Measurements from ENCODE around the gene SMAD6. TPM values are rescaled to one million over a fixed set of nuclear protein-coding genes. Genes with fewer than 3 reads are reported as not detected.

Gene SMAD6
- total and polyA plus RNA-seq, 2 of the 4 experiments (the other 2 are of a cell fraction): 4.8 to 8.5 TPM

GRCh38 chr15:66760097-66760967, 58.3 kb downstream of the SMAD6 start:
- BruUV-seq (replicated peaks): no TSS peak
- ChIA-PET CTCF (interaction anchor here (1.1 kb wide), 1 partner anchor 91 kb away, joined by 3 read pairs; no protein-coding TSS in a partner anchor), POLR2A (ENCODE audit: unreplicated experiment) (no interaction called here)
- Histone ChIP-seq H3K4me1 (ENCODE audit: control insufficient read depth, insufficient read depth, low read length) (peaks cover 44% of the 10 kb centered on the region), H2AK9ac (replicated peaks; ENCODE audit: low read depth, low read length, poor library complexity) (peak overlapping the region; percentile 76), H3K9me3 (ENCODE audit: control insufficient read depth, insufficient read depth, low read length) (peaks cover 2% of the 10 kb centered on the region; the same call in 1 of the 2 replicates), H3K18ac (ENCODE audit: low read depth, low read length) (no peak overlapping the region), H3K27me3 (ENCODE audit: control insufficient read depth, insufficient read depth, low read length) (no peaks in the 10 kb centered on the region), H3K23ac (ENCODE audit: low read depth, low read length) (peak overlapping the region; percentile 48; the same call in 1 of the 2 replicates), H3K9me1 (ENCODE audit: insufficient read depth, low read length) (peaks cover 54% of the 10 kb centered on the region), H3K4me3 (ENCODE audit: insufficient read depth, low read depth, low read length) (no peak overlapping the region), H3K56ac (ENCODE audit: extremely low read depth, insufficient read depth, low read length) (0 out of 2 replicates have a peak overlapping the region, but pooled peaks have one; percentile 26), H4K91ac (ENCODE audit: insufficient read depth, low read depth, low read length) (peak overlapping the region; percentile 82), H3K14ac (replicated peaks; ENCODE audit: low read depth, low read length) (peak overlapping the region; percentile 53; the same call in 1 of the 2 replicates), H2BK15ac (ENCODE audit: low read depth, low read length) (peak overlapping the region; percentile 7; the same call in 1 of the 3 replicates), H3K9ac (ENCODE audit: low read depth, low read length) (no peak overlapping the region), H4K20me1 (ENCODE audit: insufficient read depth, low read length) (peaks cover 4% of the 10 kb centered on the region; the same call in 1 of the 2 replicates), H3K79me1 (ENCODE audit: low read depth in 1 of 2, low read length in 2 of 2) (peaks cover 26 to 77% of the 10 kb centered on the region in 2 experiments), H2BK5ac (ENCODE audit: low read depth, low read length, poor library complexity, severe bottlenecking) (no peak overlapping the region), H3K4me2 (ENCODE audit: low read depth, low read length) (no peak overlapping the region), H2BK20ac (ENCODE audit: low read depth, low read length) (peak overlapping the region; percentile 61), H4K8ac (ENCODE audit: low read depth in 2 of 2, low read length in 2 of 2) (peak overlapping the region in 1 of 2 experiments; percentile 76; a peak in 2 of 4 replicates), H3K4ac (ENCODE audit: low read depth, low read length) (peak overlapping the region; percentile 90), H2AFZ (replicated peaks; ENCODE audit: low read length, poor library complexity) (no peak overlapping the region), H4K5ac (ENCODE audit: low read depth, low read length) (peak overlapping the region; percentile 18; the same call in 1 of the 2 replicates), H2BK120ac (ENCODE audit: low read depth, low read length) (peak overlapping the region; percentile 83), H3K36me3 (ENCODE audit: control insufficient read depth, insufficient read depth, low read length) (peaks cover 8% of the 10 kb centered on the region), H2AK5ac (ENCODE audit: low read depth, low read length) (peak overlapping the region; percentile 93), H3K27ac (ENCODE audit: insufficient read depth, low read length) (peak overlapping the region; percentile 40; the same call in 1 of the 2 replicates)
- no peak for ATAC-seq (ENCODE audit: low read depth)
- in situ Hi-C loops (cut with MboI; ENCODE audit: low sequenced_read_pairs) (no loop called here), dilution Hi-C loops (cut with HindIII; ENCODE audit: low sequenced_read_pairs, unreplicated experiment) (no loop called here), intact Hi-C loops (cut with micrococcal nuclease) (no loop called here)
- no peak for DNase-seq
- WGBS, 2 experiments (ENCODE audit: extremely low coverage in 2 of 2, insufficient read length in 1 of 2): 80% methylated on average over 1 of the region's 16 CpGs; no CpG with 5 or more reads in 1 of the 2 experiments
- TF ChIP-seq, protein P1, sequence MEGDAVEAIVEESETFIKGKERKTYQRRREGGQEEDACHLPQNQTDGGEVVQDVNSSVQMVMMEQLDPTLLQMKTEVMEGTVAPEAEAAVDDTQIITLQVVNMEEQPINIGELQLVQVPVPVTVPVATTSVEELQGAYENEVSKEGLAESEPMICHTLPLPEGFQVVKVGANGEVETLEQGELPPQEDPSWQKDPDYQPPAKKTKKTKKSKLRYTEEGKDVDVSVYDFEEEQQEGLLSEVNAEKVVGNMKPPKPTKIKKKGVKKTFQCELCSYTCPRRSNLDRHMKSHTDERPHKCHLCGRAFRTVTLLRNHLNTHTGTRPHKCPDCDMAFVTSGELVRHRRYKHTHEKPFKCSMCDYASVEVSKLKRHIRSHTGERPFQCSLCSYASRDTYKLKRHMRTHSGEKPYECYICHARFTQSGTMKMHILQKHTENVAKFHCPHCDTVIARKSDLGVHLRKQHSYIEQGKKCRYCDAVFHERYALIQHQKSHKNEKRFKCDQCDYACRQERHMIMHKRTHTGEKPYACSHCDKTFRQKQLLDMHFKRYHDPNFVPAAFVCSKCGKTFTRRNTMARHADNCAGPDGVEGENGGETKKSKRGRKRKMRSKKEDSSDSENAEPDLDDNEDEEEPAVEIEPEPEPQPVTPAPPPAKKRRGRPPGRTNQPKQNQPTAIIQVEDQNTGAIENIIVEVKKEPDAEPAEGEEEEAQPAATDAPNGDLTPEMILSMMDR (conservative IDR thresholded peaks at IDR 0.05; ENCODE audit: low read depth, low read length): no peak
- no peak for TF ChIP-seq RAD21 (IDR thresholded peaks at IDR 0.05; ENCODE audit: low read length)
- no peak for TF ChIP-seq MAFK (IDR thresholded peaks at IDR 0.05; ENCODE audit: low read depth, low read length)
- no peak for TF ChIP-seq CEBPB (IDR thresholded peaks at IDR 0.05; ENCODE audit: low read depth, low read length)
- no peak for TF ChIP-seq RCOR1 (IDR thresholded peaks at IDR 0.05; ENCODE audit: insufficient replicate concordance, low read length)
- no peak for TF ChIP-seq SMC3 (IDR thresholded peaks at IDR 0.05; ENCODE audit: low read depth, low read length)
- no peak for TF ChIP-seq FOS (IDR thresholded peaks at IDR 0.05; ENCODE audit: low read depth, low read length)
- TF ChIP-seq RFX5 (IDR thresholded peaks at IDR 0.05; ENCODE audit: low read depth, low read length): no peak
- TF ChIP-seq POLR2A (IDR thresholded peaks at IDR 0.05; ENCODE audit: low read depth, low read length): no peak
- no peak for TF ChIP-seq CHD1 (IDR thresholded peaks at IDR 0.05; ENCODE audit: low read depth, low read length)
- no peak for TF ChIP-seq ELK1 (IDR thresholded peaks at IDR 0.05; ENCODE audit: borderline replicate concordance, low read depth, low read length)
- TF ChIP-seq MXI1 (IDR thresholded peaks at IDR 0.05; ENCODE audit: borderline replicate concordance, low read depth, low read length): no peak
- TF ChIP-seq, protein P2, sequence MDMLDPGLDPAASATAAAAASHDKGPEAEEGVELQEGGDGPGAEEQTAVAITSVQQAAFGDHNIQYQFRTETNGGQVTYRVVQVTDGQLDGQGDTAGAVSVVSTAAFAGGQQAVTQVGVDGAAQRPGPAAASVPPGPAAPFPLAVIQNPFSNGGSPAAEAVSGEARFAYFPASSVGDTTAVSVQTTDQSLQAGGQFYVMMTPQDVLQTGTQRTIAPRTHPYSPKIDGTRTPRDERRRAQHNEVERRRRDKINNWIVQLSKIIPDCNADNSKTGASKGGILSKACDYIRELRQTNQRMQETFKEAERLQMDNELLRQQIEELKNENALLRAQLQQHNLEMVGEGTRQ (IDR thresholded peaks at IDR 0.05; ENCODE audit: low read depth, low read length): no peak
- no peak for TF ChIP-seq BHLHE40 (IDR thresholded peaks at IDR 0.05; ENCODE audit: low read depth, low read length)

All from IMR-90 (cell line).